Erythroblast (primary cell): ENCODE results near the gene C2orf92.

Experiments
- DNase-seq, 2 experiments: peaks; one replicate each; lab custom pipeline; 2025; lab: John Stamatoyannopoulos, UW
- GATA1 ChIP-seq: IDR thresholded peaks from 2 replicates; pipeline ENCODE4 v1.6.1; 2011; ENCODE audit warnings: low read depth, mild to moderate bottlenecking, control low read depth, low read length, moderate library complexity
- POLR2A ChIP-seq: IDR thresholded peaks from 2 replicates; pipeline ENCODE4 v1.6.1; 2011; ENCODE audit warnings: mild to moderate bottlenecking, low read length

Gene C2orf92

DNA sequence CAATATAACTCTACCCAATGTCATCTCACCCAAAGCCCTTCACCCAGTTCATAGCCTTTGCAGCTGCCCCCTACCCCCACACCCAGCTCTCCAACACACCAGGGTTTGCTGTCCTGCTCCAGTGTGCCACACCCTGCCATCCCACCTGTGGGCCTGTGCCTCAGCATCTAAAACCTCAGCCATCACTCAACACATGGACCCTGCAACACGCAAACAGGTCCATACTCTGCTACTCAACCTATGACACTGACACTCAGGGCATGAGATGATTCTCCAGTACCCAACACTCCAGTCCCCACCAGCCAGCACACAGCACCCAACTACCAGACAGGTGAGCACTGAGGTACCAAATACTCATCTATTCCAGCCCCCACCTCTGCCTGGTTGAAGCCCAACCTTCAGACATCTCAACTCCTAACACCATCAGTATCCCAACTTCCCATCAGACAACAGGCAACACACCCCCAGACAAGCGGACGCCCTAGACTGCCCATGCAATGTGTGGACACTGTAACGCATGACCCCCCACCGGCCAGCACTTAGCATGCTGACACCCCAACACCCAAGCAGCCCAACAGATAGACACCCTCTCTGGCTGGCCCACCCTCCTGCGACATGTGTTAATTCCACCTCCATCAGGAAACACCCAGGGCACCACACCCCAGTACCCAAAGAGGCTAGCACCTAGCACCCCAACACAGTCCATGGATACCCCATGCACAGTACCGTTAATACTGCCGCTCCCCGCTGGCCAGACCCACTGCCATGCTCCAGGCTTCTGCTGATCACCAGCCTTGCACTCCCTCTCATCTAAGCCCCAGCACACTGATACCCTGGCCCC, 68.9 kb downstream of the C2orf92 start:
- no peak for TF ChIP-seq GATA1
- no peak for TF ChIP-seq POLR2A
- no peak for DNase-seq

- DNase-seq: no peak
- no peak for TF ChIP-seq GATA1
- TF ChIP-seq POLR2A: no peak
Observed at GRCh38 chr2:97739020-97739892, 69.7 kb downstream of the C2orf92 start.

DNA sequence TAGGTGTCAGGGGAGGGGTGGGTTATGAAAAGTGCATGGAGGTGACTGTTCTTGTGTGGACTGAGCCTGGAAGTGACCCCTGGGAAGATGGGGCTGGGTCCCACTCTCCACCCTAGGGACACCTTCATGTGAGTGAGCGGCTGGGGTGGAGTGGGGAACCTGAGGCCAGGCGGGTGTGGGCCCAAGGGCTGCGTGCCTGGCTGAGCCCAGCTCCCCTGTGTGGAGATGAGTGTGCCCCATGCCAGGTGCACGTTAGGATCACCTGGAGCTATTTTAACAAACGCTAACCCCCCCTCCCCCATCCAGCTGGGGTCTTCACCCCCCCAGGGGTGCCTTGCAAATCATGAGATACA, 70.4 kb downstream of the C2orf92 start:
- no peak for TF ChIP-seq GATA1
- no peak for TF ChIP-seq POLR2A
- no peak for DNase-seq

DNA sequence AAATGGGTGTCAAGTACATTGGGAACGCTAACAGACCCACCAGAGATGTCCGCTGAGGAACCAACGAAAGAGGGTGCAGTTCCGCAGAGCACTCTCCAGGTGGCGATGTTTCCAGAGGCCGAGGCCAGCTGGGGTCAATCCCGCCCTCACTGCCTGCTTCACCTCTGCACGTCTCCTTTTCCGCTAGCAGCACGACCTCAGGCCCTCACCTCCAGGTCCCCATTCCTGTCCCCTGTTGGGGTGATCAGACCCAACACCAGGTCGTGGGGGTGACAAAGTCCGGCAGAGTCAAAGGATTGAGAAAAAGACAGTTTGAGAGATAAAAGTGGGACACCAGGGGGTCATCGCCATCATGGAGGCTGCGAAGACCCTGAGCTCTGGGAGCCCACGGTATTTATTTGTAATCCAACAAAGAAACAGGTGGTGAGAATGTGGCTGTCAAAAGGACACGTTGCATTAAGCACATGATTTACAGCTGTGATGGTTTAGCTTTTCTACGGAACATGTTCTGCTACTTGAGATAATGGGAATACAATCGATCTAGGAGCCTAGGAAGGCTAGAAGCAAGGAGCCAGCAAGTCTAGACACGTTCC, 71.2 kb downstream of the C2orf92 start:
- TF ChIP-seq GATA1: no peak
- DNase-seq: peak; percentile 55 to 70

DNA sequence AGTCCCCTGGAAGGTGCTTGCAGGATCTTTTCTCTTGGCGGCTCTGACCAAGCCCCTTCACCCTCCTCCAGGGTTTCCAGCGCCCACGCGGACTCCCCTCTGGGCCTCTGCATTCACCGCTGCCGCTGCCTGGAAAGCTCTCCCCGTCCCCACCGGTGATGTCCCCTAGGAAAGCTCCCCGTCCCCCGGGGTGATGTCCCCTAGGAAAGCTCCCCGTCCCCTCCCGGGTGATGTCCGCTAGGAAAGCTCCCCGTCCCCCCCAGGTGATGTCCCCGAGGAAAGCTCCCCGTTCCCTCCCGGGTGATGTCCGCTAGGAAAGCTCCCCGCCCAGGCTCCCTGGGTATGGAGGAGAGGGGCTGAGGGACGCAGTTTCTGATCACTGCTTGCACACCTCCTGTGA, 71.7 kb downstream of the C2orf92 start:
- no peak for DNase-seq
- TF ChIP-seq GATA1 (no peak), POLR2A (no peak)

DNA sequence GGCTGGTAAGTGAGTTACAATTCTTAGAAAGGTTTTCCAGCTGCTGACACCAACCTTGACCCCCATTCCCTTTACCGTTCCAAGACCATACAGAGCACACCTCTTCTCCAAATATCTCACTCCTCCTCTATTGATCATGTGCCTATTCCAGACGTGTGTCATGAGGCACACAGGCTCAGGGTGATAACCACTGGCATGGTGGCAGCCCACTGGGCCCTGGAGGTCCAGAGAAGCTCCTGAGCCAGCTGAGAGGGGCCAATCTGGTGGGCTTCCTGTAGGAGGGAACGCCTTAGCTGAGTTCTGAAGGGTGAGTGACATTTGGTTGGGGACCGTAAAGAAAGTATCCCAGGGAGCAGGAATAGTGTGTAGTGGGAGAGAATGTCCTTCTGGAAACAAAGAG, 72.2 kb downstream of the C2orf92 start:
- DNase-seq: no peak
- TF ChIP-seq POLR2A (no peak), GATA1 (no peak)

DNA sequence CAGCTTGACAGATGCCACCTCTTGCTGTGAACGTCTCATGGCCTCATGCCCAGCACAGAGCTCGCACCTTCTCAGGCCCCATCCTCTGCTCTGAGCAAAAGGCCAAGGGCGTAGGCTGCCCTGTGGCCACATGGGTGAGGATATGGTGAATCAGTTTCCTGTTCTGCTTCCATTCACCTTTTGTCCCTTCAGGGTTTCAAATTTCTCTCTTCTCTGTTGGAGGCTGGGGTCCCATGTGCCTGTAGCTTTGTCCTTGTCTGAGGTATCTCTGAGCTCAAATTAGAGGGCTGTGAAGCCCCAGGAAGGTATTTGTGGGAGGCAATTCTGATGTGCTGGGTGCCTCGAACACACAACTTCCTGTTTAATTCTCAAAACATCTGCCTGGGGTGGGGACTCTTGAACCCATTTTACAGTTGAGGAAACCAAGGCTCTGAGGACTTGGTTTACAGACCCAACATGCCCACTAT, 72.9 kb downstream of the C2orf92 start:
- TF ChIP-seq GATA1 (no peak), POLR2A (no peak)
- no peak for DNase-seq

DNA sequence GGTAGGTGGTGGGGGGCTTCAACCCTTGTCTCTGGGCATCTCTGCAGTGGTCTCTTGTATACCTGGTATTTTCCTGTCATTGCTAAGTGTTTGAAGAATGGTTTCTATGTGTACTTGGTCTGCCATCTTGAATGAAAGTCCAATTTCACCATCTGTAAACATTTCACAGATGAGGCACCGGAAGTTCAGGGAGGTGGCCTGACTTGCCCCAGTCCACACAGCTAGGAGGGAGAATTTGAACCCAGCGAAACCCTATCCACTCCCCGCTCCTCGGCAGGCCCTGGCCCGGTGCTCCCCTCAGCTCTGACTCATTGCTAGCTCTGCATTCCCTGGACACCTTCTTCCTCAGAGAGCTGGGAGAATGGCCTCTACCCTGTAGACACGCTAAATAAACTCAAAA, 74.4 kb downstream of the C2orf92 start:
- TF ChIP-seq GATA1 (no peak), POLR2A (no peak)
- DNase-seq: no peak

GRCh38 chr2:97745474-97746174, 76.1 kb downstream of the C2orf92 start:
- no peak for DNase-seq
- TF ChIP-seq GATA1 (no peak), POLR2A (no peak)

- DNase-seq: no peak
Observed at GRCh38 chr2:97747285-97747684, 77.8 kb downstream of the C2orf92 start.

GRCh38 chr2:97747716-97748115, 78.2 kb downstream of the C2orf92 start:
- no peak for TF ChIP-seq GATA1
- TF ChIP-seq POLR2A: no peak
- DNase-seq: no peak

More at GRCh38 chr2:97747285-97747684, 77.8 kb downstream of the C2orf92 start:
- TF ChIP-seq GATA1: no peak
- no peak for TF ChIP-seq POLR2A

- DNase-seq: no peak
- TF ChIP-seq GATA1 (no peak), POLR2A (no peak)
Observed at GRCh38 chr2:97749581-97749980, 80.1 kb downstream of the C2orf92 start.

DNA sequence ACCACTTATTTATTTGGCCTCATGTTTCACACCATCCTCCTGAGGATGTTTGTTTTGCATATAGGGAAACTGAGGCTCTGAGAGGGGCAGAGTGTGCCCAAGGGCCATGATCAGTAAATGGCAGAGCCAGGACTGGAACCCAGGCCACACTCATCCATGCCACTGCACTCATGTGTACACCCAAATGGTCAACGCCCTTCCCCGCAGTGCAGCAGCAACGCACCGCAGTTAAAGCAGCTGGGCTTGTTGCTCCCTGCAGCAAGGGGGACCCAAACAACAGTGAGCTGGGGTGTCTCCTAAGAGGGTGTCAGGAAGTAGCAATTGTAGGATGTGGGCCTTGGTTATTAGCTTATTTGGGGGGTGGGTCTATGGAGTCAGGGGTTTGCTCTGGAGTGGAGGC, 80.5 kb downstream of the C2orf92 start:
- DNase-seq: no peak
- no peak for TF ChIP-seq GATA1

GRCh38 chr2:97751752-97752151, 82.2 kb downstream of the C2orf92 start:
- DNase-seq: no peak
- no peak for TF ChIP-seq GATA1
- no peak for TF ChIP-seq POLR2A
